DMS53 treated with DMSO at 0.1 percent for 48 hours (cell line): Measurements from ENCODE around the gene KIAA0753.
"Not testable (repeated sequence)": the region's sequence is repeated elsewhere in the genome, so short reads cannot be mapped to it uniquely, and the experiment has no call there.

ENCODE experiments used
- DNase-seq: peaks from one replicate; lab custom pipeline; 2025; ENCODE audit not compliant: unreplicated experiment; lab: John Stamatoyannopoulos, UW

KIAA0753 gene

DNA sequence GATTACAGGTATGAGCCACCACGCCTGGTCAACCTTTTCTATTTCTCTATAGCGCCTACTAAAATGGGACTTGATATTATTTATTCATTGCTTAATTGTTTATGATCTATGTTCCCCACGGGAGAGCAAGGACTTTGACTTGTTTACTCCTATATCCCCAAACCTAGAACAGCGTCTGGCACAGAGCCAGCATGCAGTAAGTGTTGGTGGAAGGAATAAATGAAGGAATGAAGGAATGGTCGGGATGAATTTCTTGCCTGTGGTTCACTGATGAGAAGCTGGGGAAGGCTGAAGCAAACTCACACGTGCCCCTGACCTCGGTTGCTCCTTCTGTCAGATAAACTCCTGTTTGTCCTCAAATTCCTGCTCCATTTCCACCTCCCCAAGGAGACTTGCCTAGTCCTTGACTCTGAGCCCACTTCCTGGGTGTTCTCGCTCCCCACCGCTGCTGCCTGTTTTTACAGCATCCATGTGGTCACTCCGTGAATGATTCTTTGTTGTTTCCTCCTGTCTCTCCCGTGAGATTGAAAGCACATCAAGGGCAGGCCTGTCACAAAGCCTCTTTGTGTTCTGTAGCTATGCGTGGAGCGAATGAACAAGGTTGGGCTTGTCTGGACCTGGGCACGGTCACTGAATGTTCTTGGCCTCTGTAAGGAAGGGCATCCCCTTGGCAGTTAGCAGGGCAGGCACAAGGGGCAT is 28.4 kb upstream of the KIAA0753 start:
- DNase-seq = no peak

GRCh38 chr17:6668219-6668618 is 27.7 kb upstream of the KIAA0753 start:
- no peak for DNase-seq

GRCh38 chr17:6667516-6667915 is 27.0 kb upstream of the KIAA0753 start:
- DNase-seq = no peak

DNA sequence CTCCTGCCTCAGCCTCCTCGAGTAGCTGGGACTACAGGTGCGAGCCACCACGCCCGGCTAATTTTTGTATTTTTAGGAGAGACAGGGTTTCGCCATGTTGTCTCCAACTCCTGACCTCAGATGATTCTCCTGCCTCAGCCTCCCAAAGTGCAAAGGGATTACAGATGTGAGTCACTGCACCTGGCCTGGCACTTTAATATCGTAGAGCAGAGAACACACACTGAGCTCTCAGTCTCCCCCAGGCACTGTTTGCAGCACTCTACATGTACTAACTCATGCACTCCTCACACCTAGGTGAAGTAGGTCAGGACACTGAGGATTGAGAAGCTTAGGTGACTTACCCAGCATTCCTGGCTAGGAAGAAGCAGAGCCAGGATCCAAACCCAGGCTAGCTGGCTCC is 26.0 kb upstream of the KIAA0753 start:
- no peak for DNase-seq

- peak; percentile 69 for DNase-seq
These were observed 25.6 kb upstream of the KIAA0753 start for GRCh38 chr17:6666077-6666521.

DNA sequence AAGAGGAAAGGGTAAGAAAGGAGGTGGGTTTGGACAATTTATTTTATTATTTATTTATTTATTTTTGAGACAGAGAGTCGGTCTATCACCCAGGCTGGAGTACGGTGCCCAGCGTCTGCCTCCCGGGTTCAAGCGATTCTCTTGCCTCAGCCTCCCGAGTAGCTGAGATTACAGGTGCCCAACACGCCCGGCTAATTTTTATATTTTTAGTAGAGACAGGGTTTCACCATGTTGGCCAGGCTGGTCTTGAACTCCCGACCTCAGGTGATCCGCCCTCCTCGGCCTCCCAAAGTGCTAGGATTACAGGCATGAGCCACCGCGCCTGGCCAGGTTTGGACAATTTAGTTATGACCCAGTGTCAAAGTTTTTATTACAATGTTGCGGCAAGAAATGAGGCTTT is 22.7 kb upstream of the KIAA0753 start:
- not testable (repeated sequence) for DNase-seq

DNA sequence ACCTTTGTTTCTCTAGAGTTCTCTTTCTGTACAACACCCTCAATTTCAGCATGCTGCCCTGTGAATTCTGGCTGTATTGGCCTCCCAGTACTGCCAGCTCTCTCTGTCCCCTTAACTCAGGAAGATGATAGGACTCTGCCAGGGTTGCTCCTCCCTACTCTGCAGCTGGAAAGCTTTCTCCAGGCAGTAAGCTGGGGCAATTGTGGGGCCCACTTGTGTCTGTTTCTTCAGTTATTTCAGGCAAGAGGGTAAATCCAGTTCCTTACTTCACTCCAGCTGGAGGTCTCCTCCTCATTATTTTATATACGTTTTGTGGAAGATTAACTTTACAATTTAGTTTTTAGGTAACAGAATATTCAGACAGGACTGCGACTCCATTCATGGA is 20.9 kb upstream of the KIAA0753 start:
- no peak for DNase-seq

GRCh38 chr17:6660805-6661463 is 20.4 kb upstream of the KIAA0753 start:
- no peak for DNase-seq

DNA sequence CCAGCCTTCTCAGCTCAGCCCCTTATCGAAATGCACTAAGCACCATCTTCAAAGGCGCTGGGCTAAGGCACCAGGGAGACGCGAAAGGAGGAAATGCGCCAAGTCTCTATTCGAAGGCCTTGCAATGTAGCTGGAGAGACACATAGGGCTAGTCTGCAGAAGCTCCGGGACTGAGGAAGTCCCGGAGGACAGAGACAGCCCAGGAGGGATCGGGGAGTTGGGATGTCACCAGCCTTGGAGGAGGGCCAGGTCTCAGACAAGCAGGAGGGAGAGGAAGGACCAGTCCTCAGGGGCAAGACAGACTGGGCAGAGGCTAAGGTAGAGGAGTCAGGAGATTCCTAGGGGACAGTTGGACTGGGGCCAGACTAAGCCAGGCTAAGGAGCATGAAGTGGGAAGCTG is 19.6 kb upstream of the KIAA0753 start:
- no peak for DNase-seq

DNA sequence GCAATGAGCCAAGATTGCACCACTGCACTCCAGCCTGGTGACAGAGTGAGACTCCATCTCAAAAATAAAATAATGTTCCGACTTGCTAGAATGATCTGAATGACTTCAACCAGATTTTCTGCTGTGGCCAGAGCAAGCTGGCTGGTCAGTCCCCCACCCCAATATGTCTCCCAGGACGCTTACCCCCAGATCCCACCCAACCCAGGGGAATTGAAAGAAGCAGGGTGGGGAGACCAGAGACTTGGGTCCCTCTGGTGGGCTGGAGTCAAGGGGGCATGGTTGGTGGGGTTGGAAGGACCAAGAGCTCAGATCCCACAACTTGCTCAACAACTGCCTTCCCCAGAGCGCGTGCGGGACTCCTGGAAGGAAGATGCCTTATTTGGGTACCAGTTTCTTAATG is 17.9 kb upstream of the KIAA0753 start:
- not testable (repeated sequence) for DNase-seq

- no peak for DNase-seq
These were observed 17.2 kb upstream of the KIAA0753 start for GRCh38 chr17:6657633-6658287.

- DNase-seq = peak; percentile 30
These were observed 16.5 kb upstream of the KIAA0753 start for GRCh38 chr17:6656797-6657632.

GRCh38 chr17:6655732-6656361 is 15.3 kb upstream of the KIAA0753 start:
- DNase-seq = not testable (repeated sequence)

DNA sequence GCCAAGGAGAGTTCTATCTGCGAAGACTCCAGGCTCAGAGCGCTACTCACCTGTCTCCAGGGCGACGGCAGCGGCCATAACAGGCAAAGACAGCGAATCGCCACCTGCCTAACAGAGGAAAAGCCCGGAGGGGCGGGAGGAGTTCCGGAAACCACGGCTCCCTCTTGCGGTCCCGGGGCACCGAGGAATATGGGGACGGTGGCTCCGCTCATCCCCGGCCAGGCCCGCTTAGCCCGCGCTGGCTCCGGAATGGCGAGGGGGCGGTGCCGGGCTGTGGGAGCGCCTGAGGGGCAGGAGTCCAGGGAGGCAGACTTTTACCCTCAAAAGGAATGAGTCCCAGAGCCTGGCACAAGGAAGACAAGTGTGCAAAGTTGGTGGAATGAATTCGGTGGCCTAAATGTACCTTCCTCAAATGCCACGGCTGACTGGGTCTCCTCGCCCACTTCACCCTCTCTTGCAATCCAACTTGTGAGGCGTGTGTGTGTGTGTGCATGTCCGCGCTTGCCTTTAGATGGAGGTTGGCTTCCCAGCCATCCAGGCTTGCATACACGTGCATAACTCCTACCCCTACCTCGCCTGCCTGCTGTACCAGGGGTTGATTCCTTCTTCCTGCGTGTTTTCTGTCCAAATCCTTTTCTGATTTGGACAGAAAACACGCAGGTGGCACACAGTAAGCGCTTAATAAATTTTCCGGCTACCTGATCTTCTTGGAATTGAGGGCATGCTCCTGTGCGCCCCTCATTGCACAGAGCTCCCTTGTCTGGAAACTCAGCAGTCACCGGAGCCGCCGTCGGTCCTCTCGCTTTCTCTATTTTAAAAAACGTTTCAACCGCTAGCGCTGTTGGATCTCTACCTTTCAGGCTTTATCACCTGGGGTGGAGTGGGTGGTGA is 14.6 kb upstream of the KIAA0753 start:
- peak; percentile 88 for DNase-seq

- DNase-seq = no peak
These were observed 11.5 kb upstream of the KIAA0753 start for GRCh38 chr17:6651919-6652452.

DNA sequence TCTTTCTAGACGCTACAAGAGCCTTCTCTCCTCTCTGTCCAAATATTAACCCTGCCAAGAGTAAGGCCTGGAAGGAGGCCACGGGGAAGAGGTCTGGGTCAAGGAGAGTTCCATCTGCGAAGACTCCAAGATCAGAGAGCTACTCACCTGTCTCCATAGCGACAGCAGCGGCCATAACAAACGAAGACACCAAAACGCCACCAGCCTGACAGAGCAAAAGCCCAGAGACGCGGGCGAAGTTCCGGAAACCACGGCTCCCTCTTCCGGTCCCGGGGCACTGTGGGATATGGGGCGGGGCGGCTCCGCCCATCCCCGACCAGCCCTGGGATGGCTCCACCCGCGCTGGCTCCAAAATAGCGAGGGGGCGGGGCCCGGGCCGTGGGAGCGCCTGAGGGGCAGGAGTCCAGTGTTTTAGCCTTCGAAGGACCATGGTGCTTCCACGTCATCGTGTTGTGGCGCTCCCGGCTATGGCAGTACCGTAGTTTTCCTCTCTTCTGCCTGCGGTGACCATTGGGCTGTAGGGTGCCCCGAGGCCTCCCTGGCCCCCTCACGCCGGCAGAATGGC is 10.9 kb upstream of the KIAA0753 start, which contains the start of the genes C17orf100 and MED31:
TSS of gene C17orf100 (plus strand) at position 409 of the 565 bp plus-strand sequence. CDS start at position 561, 152 bp downstream.
TSS of gene MED31 (minus strand) at position 252 of the 565 bp plus-strand sequence. CDS start at position 175, 77 bp downstream.
- peak; percentile 91 for DNase-seq

DNA sequence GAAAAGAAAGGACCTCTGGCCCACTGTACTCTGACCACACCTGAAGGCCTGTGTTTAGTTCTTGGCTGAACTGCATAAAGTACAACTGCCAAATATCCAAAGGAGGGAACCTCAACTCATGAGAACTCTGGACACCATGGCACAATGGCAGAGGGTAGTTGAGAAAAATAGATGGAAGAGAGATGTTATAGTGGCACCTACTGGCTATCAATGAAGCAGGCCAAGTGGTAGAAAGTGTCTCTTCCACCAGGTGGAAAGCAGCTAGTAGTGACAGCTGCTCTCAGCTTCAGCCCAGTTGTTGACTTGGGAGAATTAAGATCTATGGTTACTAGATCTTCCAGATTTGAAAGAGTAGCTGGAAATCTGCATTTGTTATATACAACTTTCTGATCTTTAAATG is 7.7 kb upstream of the KIAA0753 start:
- no peak for DNase-seq

GRCh38 chr17:6643451-6644125 is 3.1 kb upstream of the KIAA0753 start:
- DNase-seq = no peak
